T47D (cell line): ENCODE results near the gene IL12RB2.
A peak's percentile ranks its signal among the peaks of the same experiment; 100 is the strongest.

ENCODE experiments used
- DNase-seq, 2 experiments: peaks; one replicate each; pipeline versions ENCODE4 v3.0.0 to v3.0.0-alpha.2; 2011 to 2012; ENCODE audit warnings: low read depth in 1 of 2, low spot score in 1 of 2
- JUND ChIP-seq: IDR thresholded peaks from 2 replicates; pipeline ENCODE4 v1.6.1; 2012; ENCODE audit warnings: low read depth
- in situ Hi-C: cut with HindIII; loops from 2 replicates; pipeline ENCODE4 v1.10.0; 2016; ENCODE audit warnings: low sequenced_read_pairs, low pct_unique_long_range_greater_than_20kb

The IL12RB2 gene

DNA sequence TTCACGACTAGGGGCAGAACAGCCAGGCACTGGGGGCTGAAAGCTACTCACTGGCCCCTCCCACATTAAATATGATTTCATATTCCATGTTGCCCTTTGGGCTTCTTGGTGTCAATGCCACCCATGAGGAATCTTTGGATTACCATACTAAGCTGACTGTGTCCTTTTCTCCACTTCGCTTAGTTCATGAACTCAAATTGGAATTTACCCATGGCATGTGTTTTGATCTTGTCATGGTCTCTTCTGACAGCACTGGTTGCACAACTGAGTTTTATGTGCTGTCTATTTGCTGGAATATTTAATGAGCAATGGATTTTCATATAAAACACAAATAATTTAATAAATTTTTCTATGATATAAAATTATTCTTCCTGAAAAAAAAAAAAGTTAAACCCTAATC lies 63.4 kb downstream of the IL12RB2 start:
- no peak for DNase-seq
- no peak for TF ChIP-seq JUND
- in situ Hi-C loops: no loop called here

DNA sequence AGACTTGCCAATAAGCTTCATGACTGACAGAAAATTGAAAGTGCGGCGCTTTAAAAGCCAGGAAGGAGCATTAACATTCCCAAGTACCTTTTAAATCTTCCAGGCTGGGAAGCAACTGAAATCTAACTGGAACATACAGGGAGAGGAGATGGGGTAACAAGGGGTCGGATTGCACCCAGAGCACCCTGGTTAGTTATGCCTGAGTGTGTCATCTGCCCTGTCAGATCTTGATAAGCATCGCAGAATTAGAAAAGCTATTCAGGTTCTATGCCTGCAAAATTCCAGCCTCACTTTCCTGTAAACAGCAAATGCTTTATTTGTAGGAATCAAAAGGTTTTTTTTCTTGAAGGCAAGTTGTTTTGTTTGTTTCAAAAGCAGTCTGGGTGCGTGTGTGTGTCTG lies 64.0 kb downstream of the IL12RB2 start:
- TF ChIP-seq JUND: no peak

GRCh38 chr1:67372136-67372535 lies 64.5 kb downstream of the IL12RB2 start:
- in situ Hi-C loops: no loop called here
- TF ChIP-seq JUND: no peak
- DNase-seq: no peak

More for the DNA sequence above, 64.0 kb downstream of the IL12RB2 start:
- in situ Hi-C loops: no loop called here
- DNase-seq: no peak

DNA sequence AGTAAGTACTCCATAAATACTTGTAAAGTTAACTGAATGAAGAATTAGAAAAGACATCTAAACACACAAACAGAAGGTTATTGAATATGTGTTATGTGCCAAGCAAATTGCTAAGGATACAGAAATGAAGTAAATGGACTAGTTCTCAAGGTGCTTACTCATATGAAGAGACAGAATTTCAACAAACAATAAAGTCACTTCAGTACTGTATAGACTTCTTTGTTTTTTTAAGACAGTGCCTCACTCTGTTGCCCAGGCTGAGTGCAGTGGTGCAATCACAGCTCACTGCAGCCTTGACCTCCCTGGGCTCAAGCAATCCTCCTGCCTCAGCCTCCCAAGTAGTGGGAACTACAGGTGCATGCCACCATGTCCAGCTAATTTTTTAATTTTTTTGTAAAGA lies 65.2 kb downstream of the IL12RB2 start:
- no peak for TF ChIP-seq JUND
- DNase-seq: no peak
- in situ Hi-C loops: no loop called here

DNA sequence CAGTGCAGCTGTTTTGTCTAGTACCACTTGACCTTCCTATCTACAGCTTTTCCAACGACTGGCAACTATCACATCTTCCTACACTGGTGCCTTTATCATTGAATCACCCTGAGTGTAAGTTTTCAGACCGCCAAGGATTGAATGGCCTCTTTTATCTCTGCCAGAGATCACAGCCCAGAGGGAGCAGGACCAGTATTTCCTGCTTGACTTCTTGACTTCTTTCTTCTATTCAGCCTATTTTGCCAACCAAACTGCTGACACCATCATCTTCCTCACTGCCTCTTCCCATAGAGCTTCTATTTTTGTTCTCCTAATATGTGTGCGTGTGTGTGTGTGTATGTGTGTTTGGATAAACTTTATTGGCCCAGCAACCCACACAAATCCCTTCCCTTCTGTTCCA lies 68.7 kb downstream of the IL12RB2 start:
- in situ Hi-C loops: no loop called here
- peak; percentile 27 to 87 for DNase-seq
- TF ChIP-seq JUND: no peak

- no peak for TF ChIP-seq JUND
- no peak for DNase-seq
- in situ Hi-C loops: no loop called here
These were observed 69.6 kb downstream of the IL12RB2 start for GRCh38 chr1:67377253-67377652.

DNA sequence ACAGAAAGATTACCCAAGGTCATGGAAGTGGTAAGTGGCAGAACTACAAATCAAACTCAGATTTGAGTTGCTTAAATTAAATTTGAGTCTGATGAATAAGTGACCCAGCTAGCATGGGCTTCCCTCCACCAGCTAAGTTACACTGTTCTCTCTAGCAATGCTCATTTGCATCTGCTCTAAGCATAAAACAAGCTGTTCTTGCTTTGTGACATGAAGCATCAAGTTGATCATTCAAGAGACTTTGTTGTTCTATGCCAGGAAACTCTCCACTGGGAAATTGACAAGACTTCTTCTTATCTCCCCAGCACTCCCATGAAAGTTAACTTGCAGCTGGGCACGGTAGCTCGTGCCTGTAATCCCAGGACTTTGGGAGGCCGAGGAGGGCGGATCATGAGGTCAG lies 73.5 kb downstream of the IL12RB2 start:
- DNase-seq: no peak
- TF ChIP-seq JUND: no peak
- in situ Hi-C loops: no loop called here

GRCh38 chr1:67382292-67382691 lies 74.6 kb downstream of the IL12RB2 start:
- DNase-seq: no peak
- in situ Hi-C loops: no loop called here
- no peak for TF ChIP-seq JUND

GRCh38 chr1:67383999-67384638 lies 76.4 kb downstream of the IL12RB2 start:
- in situ Hi-C loops: no loop called here
- no peak for DNase-seq

GRCh38 chr1:67390041-67390887 lies 82.6 kb downstream of the IL12RB2 start:
- no peak for TF ChIP-seq JUND
- DNase-seq: no peak

More at GRCh38 chr1:67383999-67384638, 76.4 kb downstream of the IL12RB2 start:
- no peak for TF ChIP-seq JUND

DNA sequence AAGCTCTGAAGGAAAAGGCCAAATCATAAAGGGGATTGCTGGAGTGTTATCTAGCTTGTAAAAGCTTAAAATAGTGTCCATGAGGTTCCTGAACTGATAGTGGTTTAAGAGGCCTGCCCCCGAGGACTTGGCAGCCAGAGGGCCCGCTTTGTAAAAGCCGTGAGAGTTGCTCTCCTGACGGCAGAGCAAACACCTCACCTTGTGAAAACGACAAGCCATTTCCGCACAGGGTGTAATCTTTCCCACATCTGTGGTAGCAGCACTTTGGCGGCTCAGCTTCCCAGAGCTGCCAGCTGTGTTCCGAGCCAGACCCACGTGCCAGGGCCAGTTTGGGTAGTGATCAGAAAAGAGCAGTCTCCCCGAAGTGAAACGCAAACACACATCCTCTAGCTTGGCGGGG lies 85.6 kb downstream of the IL12RB2 start:
- TF ChIP-seq JUND: no peak
- in situ Hi-C loops: no loop called here
- no peak for DNase-seq

More at GRCh38 chr1:67390041-67390887, 82.6 kb downstream of the IL12RB2 start:
- in situ Hi-C loops: no loop called here

GRCh38 chr1:67393737-67394136 lies 86.1 kb downstream of the IL12RB2 start:
- TF ChIP-seq JUND: no peak
- in situ Hi-C loops: no loop called here
- DNase-seq: no peak

GRCh38 chr1:67394548-67394947 lies 86.9 kb downstream of the IL12RB2 start:
- DNase-seq: no peak
- no peak for TF ChIP-seq JUND
- in situ Hi-C loops: no loop called here
